A673 (cell line): ENCODE data around the gene TLNRD1. TPM values are rescaled to one million over a fixed set of nuclear protein-coding genes. Genes with fewer than 3 reads are reported as not detected.
"Not testable (repeated sequence)": the region's sequence is repeated elsewhere in the genome, so short reads cannot be mapped to it uniquely, and the experiment has no call there.

Experiments used
- BruUV-seq: library from RNA; stranded (reverse); fragments of 400-500 nt; replicated peaks from 2 replicates; lab custom pipeline; 2021; lab: Mats Ljungman, UMichigan
- CTCF ChIA-PET: fragments of 300-600 bp; sonication (Branson Sonifier 250); formaldehyde crosslinking; loops from one replicate; lab custom pipeline; 2022; ENCODE audit warnings: antibody characterized with exemption; lab: Charles Lee
- POLR2A ChIA-PET: fragments of 300-600 bp; sonication (Branson Sonifier 250); formaldehyde crosslinking; loops from one replicate; lab custom pipeline; 2022; ENCODE audit warnings: antibody characterized with exemption; ENCODE audit not compliant: low non-redundant PET; lab: Charles Lee
- DNase-seq: peaks from one replicate; pipeline ENCODE4 v3.0.0-alpha.2; 2015; ENCODE audit warnings: low spot score
- H3K27ac ChIP-seq: fragments of 200-600 bp; sonication (generic); 2 replicates; pipeline ENCODE4 v1.5.1; 2016; ENCODE audit warnings: mixed run types, low read depth, mild to moderate bottlenecking, mixed read lengths, antibody characterized with exemption, low read length; ENCODE audit not compliant: poor library complexity, severe bottlenecking
- H3K27me3 ChIP-seq: fragments of 200-600 bp; sonication (generic); replicated peaks from 2 replicates; pipeline ENCODE4 v1.6.1; 2017; ENCODE audit warnings: mixed run types, low read depth, mild to moderate bottlenecking, mixed read lengths, antibody characterized with exemption, low read length; ENCODE audit not compliant: insufficient read depth, poor library complexity
- H3K36me3 ChIP-seq: fragments of 200-600 bp; sonication (generic); 2 replicates; pipeline ENCODE4 v1.6.1; 2016; ENCODE audit warnings: mixed run types, mild to moderate bottlenecking, mixed read lengths, antibody characterized with exemption, low read length; ENCODE audit not compliant: insufficient read depth, poor library complexity, severe bottlenecking
- H3K4me1 ChIP-seq: fragments of 200-600 bp; sonication (generic); 2 replicates; pipeline ENCODE4 v1.6.1; 2017; ENCODE audit warnings: mixed run types, mild to moderate bottlenecking, mixed read lengths, antibody characterized with exemption, low read length; ENCODE audit not compliant: insufficient read depth, poor library complexity, severe bottlenecking
- H3K4me3 ChIP-seq: fragments of 200-600 bp; sonication (generic); 2 replicates; pipeline ENCODE4 v1.5.1; 2016; ENCODE audit warnings: low read depth, mixed run types, mild to moderate bottlenecking, mixed read lengths, low read length; ENCODE audit not compliant: poor library complexity, severe bottlenecking
- H3K9me3 ChIP-seq: fragments of 200-600 bp; sonication (generic); 2 replicates; pipeline ENCODE4 v1.6.1; 2016; ENCODE audit warnings: mixed run types, low read depth, mild to moderate bottlenecking, mixed read lengths, antibody characterized with exemption, low read length; ENCODE audit not compliant: poor library complexity, severe bottlenecking
- EZH2 ChIP-seq: fragments of 200-600 bp; sonication (generic); IDR thresholded peaks from 2 replicates; pipeline ENCODE4 v1.6.1; 2017; ENCODE audit warnings: borderline replicate concordance, low read depth, mild to moderate bottlenecking, mixed read lengths, antibody characterized with exemption, low read length; ENCODE audit not compliant: poor library complexity, severe bottlenecking
- intact Hi-C: fragments of 100-400 bp; cut with micrococcal nuclease; formaldehyde crosslinking; loops from one replicate; pipeline ENCODE4 v1.10.0; 2022; ENCODE audit not compliant: unreplicated experiment
- total RNA-seq: library from RNA; stranded (reverse); gene quantifications from 2 replicates; pipeline ENCODE4 v1.2.3, GENCODE V29; 2021
- TF ChIP-seq, protein P1 (sequence below): fragments of 300-800, 200-600 bp; sonication (generic); conservative IDR thresholded peaks from 2 replicates; pipeline ENCODE4 v1.5.1; 2017; ENCODE audit warnings: low read depth, mild to moderate bottlenecking, antibody characterized with exemption, low read length, moderate library complexity, mixed read lengths

Gene TLNRD1
- total RNA-seq, 1 experiment from 2014 or later, result 21.8 TPM

DNA sequence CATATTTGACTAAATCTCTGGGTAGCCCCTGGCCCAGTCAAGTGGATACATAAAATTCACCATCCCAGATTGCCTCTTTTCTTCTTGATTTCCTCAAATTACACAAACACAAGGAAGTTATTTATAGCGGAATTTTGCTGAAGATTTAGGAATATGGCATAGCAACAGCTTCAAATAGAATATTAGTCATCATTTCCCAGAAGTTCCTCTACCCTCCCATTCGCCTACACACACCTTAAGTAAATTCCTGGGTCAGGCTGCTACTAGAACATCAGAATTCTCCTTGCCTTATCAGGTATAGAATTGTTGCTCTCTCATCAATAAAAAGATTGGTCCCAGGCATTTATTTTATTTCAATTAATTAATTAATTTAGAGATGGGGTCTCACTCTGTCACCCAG, 42.7 kb upstream of the TLNRD1 start:
- intact Hi-C loops, result no loop called here
- H3K4me1 ChIP-seq, result no peaks in the 10 kb centered on the region
- TF ChIP-seq, protein P1, sequence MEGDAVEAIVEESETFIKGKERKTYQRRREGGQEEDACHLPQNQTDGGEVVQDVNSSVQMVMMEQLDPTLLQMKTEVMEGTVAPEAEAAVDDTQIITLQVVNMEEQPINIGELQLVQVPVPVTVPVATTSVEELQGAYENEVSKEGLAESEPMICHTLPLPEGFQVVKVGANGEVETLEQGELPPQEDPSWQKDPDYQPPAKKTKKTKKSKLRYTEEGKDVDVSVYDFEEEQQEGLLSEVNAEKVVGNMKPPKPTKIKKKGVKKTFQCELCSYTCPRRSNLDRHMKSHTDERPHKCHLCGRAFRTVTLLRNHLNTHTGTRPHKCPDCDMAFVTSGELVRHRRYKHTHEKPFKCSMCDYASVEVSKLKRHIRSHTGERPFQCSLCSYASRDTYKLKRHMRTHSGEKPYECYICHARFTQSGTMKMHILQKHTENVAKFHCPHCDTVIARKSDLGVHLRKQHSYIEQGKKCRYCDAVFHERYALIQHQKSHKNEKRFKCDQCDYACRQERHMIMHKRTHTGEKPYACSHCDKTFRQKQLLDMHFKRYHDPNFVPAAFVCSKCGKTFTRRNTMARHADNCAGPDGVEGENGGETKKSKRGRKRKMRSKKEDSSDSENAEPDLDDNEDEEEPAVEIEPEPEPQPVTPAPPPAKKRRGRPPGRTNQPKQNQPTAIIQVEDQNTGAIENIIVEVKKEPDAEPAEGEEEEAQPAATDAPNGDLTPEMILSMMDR, result no peak
- no peak for TF ChIP-seq EZH2
- no peaks in the 10 kb centered on the region for H3K9me3 ChIP-seq
- no peak for DNase-seq
- ChIA-PET POLR2A (no interaction called here), CTCF (no interaction called here)
- no peak overlapping the region for H3K27ac ChIP-seq
- no peaks in the 10 kb centered on the region for H3K36me3 ChIP-seq
- no peak overlapping the region for H3K4me3 ChIP-seq
- no peaks in the 10 kb centered on the region for H3K27me3 ChIP-seq
- BruUV-seq, result no TSS peak

DNA sequence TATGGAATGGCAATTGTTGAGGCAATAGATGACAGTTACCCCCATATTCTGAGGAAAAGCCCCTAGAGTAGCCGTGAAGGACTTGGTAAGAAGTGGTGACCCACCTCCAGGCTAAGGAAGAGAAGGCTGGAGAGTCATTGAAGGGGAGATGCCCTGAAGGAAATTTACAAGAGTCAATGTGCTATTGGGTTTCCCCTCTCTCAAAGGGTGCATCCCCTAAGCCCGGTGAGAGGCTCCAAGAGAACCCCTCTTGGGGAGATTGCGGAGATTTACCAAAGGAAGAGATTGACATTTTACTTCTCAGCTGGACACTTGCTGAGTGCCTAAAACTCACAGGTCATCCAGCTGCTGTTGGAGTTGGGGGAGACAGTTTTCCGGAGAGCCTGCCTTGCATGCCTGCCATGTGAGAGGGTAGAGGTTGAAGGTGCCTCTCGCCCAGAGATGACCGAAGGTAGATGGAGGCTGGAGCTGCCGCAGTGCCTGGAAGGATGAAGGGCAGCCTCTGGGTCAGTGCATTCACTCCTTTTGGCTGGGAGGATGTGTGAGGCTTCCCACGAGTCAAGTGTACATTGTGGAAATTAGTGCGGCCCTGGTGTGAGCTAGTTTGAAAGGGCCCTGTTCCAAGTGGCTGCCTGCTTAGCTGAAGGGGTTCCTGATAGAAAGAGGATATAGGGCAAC, 41.8 kb upstream of the TLNRD1 start:
- ChIA-PET POLR2A (no interaction called here), CTCF (no interaction called here)
- Histone ChIP-seq H3K36me3 (no peaks in the 10 kb centered on the region), H3K9me3 (no peaks in the 10 kb centered on the region), H3K27ac (no peak overlapping the region), H3K4me3 (no peak overlapping the region), H3K4me1 (no peaks in the 10 kb centered on the region), H3K27me3 (no peaks in the 10 kb centered on the region)
- BruUV-seq, result no TSS peak
- no peak for TF ChIP-seq EZH2
- TF ChIP-seq, protein P1, result no peak
- intact Hi-C loops, result no loop called here
- DNase-seq, result no peak

DNA sequence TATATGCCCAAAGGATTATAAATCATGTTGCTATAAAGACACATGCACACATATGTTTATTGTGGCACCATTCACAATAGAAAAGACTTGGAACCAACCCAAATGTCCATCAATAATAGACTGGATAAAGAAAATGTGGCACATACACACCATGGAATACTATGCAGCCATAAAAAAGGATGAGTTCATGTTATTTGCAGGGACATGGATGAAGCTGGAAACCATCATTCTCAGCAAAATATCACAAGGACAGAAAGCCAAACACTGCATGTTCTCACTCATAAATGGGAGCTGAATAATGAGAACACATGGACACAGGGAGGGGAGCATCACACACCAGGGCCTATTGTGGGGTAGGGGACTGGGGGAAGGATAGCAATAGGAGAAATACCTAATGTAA, 35.3 kb upstream of the TLNRD1 start:
- CTCF ChIA-PET, H3K4me1 ChIP-seq, H3K27me3 ChIP-seq, H3K9me3 ChIP-seq, H3K36me3 ChIP-seq, BruUV-seq, H3K4me3 ChIP-seq, DNase-seq, H3K27ac ChIP-seq, POLR2A ChIA-PET, intact Hi-C loops: not testable (repeated sequence)
